ENCODE data around the gene COL4A5.

DNA sequence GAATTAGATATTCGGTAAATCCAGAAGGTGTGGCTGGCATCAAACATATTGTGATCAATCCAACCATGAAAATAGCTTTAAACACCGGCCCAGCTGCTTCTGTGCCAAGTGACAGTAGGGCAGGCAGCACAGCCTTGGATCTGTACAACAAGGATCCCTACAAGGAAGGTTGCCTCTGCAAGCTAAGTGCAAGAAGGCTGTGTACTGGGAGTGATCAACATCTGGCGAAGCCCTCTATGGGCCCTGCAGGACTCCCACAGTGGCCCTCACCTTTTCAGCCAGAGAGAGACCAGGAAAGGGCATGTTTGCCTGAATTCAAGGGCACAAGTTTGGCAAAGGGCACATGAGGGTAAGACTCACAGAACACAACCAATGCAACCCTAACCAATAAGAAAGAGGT, 287.1 kb downstream of the COL4A5 start:
- TF ChIP-seq, protein P1, sequence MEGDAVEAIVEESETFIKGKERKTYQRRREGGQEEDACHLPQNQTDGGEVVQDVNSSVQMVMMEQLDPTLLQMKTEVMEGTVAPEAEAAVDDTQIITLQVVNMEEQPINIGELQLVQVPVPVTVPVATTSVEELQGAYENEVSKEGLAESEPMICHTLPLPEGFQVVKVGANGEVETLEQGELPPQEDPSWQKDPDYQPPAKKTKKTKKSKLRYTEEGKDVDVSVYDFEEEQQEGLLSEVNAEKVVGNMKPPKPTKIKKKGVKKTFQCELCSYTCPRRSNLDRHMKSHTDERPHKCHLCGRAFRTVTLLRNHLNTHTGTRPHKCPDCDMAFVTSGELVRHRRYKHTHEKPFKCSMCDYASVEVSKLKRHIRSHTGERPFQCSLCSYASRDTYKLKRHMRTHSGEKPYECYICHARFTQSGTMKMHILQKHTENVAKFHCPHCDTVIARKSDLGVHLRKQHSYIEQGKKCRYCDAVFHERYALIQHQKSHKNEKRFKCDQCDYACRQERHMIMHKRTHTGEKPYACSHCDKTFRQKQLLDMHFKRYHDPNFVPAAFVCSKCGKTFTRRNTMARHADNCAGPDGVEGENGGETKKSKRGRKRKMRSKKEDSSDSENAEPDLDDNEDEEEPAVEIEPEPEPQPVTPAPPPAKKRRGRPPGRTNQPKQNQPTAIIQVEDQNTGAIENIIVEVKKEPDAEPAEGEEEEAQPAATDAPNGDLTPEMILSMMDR (IDR thresholded peaks at IDR 0.05), result no peak
- TF ChIP-seq POLR2AphosphoS5 (IDR thresholded peaks at IDR 0.05), result no peak
- no peak for TF ChIP-seq EP300 (IDR thresholded peaks at IDR 0.05)

All from stomach (tissue), 4 donors.